ENCODE measurements around the gene VPS13D.

DNA sequence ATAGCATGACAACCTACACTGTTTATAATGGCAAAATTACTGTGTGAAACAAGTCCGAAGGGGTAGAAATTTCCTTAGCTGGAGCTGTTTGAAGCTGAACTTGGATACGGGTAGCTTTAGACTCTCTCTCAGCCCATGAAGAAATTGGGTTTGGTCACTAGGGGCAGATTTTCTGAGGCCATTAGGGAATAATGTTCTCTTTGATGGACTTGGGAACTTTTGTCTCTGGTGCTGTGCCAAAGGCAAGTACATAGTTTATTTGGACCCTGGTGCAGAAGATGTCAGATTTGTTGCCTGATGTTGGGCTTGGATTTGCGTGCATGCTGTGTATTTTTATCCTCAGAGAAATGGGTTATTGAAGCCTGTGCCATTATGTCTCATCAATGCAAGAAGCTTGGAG, 109.6 kb downstream of the VPS13D start:
- TF ChIP-seq, protein P1, sequence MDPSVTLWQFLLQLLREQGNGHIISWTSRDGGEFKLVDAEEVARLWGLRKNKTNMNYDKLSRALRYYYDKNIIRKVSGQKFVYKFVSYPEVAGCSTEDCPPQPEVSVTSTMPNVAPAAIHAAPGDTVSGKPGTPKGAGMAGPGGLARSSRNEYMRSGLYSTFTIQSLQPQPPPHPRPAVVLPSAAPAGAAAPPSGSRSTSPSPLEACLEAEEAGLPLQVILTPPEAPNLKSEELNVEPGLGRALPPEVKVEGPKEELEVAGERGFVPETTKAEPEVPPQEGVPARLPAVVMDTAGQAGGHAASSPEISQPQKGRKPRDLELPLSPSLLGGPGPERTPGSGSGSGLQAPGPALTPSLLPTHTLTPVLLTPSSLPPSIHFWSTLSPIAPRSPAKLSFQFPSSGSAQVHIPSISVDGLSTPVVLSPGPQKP (IDR thresholded peaks at IDR 0.05; ENCODE audit: borderline replicate concordance, low read depth, low read length): no peak
- TF ChIP-seq BHLHE40 (IDR thresholded peaks at IDR 0.05; ENCODE audit: low read depth, low read length): no peak
- no peak for TF ChIP-seq FOS (IDR thresholded peaks at IDR 0.05; ENCODE audit: low read depth, low read length)
- TF ChIP-seq, protein P2, sequence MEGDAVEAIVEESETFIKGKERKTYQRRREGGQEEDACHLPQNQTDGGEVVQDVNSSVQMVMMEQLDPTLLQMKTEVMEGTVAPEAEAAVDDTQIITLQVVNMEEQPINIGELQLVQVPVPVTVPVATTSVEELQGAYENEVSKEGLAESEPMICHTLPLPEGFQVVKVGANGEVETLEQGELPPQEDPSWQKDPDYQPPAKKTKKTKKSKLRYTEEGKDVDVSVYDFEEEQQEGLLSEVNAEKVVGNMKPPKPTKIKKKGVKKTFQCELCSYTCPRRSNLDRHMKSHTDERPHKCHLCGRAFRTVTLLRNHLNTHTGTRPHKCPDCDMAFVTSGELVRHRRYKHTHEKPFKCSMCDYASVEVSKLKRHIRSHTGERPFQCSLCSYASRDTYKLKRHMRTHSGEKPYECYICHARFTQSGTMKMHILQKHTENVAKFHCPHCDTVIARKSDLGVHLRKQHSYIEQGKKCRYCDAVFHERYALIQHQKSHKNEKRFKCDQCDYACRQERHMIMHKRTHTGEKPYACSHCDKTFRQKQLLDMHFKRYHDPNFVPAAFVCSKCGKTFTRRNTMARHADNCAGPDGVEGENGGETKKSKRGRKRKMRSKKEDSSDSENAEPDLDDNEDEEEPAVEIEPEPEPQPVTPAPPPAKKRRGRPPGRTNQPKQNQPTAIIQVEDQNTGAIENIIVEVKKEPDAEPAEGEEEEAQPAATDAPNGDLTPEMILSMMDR (conservative IDR thresholded peaks at IDR 0.05; ENCODE audit: low read depth, low read length): no peak
- TF ChIP-seq, protein P3, sequence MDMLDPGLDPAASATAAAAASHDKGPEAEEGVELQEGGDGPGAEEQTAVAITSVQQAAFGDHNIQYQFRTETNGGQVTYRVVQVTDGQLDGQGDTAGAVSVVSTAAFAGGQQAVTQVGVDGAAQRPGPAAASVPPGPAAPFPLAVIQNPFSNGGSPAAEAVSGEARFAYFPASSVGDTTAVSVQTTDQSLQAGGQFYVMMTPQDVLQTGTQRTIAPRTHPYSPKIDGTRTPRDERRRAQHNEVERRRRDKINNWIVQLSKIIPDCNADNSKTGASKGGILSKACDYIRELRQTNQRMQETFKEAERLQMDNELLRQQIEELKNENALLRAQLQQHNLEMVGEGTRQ (IDR thresholded peaks at IDR 0.05; ENCODE audit: low read depth, low read length): no peak
- TF ChIP-seq POLR2A (IDR thresholded peaks at IDR 0.05; ENCODE audit: low read depth, low read length): no peak
- TF ChIP-seq SMC3 (IDR thresholded peaks at IDR 0.05; ENCODE audit: low read depth, low read length): no peak
- TF ChIP-seq RCOR1 (IDR thresholded peaks at IDR 0.05; ENCODE audit: insufficient replicate concordance, low read length): no peak
- TF ChIP-seq RFX5 (IDR thresholded peaks at IDR 0.05; ENCODE audit: low read depth, low read length): no peak
- no peak for TF ChIP-seq MAZ (IDR thresholded peaks at IDR 0.05; ENCODE audit: borderline replicate concordance, low read depth, low read length)
- TF ChIP-seq RAD21 (IDR thresholded peaks at IDR 0.05; ENCODE audit: low read length): no peak
- TF ChIP-seq MAFK (IDR thresholded peaks at IDR 0.05; ENCODE audit: low read depth, low read length): no peak
- TF ChIP-seq CEBPB (IDR thresholded peaks at IDR 0.05; ENCODE audit: low read depth, low read length): no peak
- TF ChIP-seq MXI1 (IDR thresholded peaks at IDR 0.05; ENCODE audit: borderline replicate concordance, low read depth, low read length): no peak
